Panc1 (cell line): Measurements from ENCODE around the gene TFF1. TPM values are rescaled to one million over a fixed set of nuclear protein-coding genes. Genes with fewer than 3 reads are reported as not detected.

Experiments used
- ATAC-seq: fragments of 200-7000 bp; cut with Tn5 transposase; 2 replicates; pipeline ENCODE4 v1.9.1; 2020; ENCODE audit warnings: mild to moderate bottlenecking, moderate library complexity
- BruUV-seq: library from RNA; stranded (reverse); fragments of 400-500 nt; replicated peaks from 2 replicates; lab custom pipeline; 2021; lab: Mats Ljungman, UMichigan
- CTCF ChIA-PET: fragments of 300-600 bp; sonication (Branson Sonifier 250); formaldehyde crosslinking; loops from one replicate; lab custom pipeline; 2022; ENCODE audit warnings: antibody characterized with exemption; lab: Charles Lee
- POLR2A ChIA-PET: fragments of 300-600 bp; sonication (Branson Sonifier 250); formaldehyde crosslinking; loops from one replicate; lab custom pipeline; 2022; ENCODE audit warnings: antibody characterized with exemption; lab: Charles Lee
- DNase-seq: peaks from one replicate; pipeline ENCODE4 v3.0.0-alpha.2; 2010; ENCODE audit warnings: low read depth, low spot score
- H3K27ac ChIP-seq: 2 replicates; pipeline ENCODE4 v1.5.1; 2011; ENCODE audit warnings: mild to moderate bottlenecking, low read length, inconsistent platforms
- H3K27me3 ChIP-seq: fragments of 200-500 bp; sonication (Bioruptor generic); 2 replicates; pipeline ENCODE4 v1.6.0; 2014; ENCODE audit warnings: low read length, inconsistent platforms; ENCODE audit not compliant: control insufficient read depth, insufficient read depth
- H3K36me3 ChIP-seq: fragments of 200-500 bp; sonication (Bioruptor generic); 2 replicates; pipeline ENCODE4 v1.5.1; 2014; ENCODE audit warnings: inconsistent platforms, mild to moderate bottlenecking, low read length, moderate library complexity; ENCODE audit not compliant: control insufficient read depth, insufficient read depth
- H3K4me1 ChIP-seq: 2 replicates; pipeline ENCODE4 v1.5.1; 2011; ENCODE audit warnings: inconsistent platforms, mild to moderate bottlenecking, low read length, moderate library complexity; ENCODE audit not compliant: control insufficient read depth, insufficient read depth
- H3K4me3 ChIP-seq, 2 experiments: 2 replicates each; pipeline ENCODE4 v1.5.1; 2011 to 2012; ENCODE audit warnings: low read depth in 2 of 2, low read length in 2 of 2, mild to moderate bottlenecking in 2 of 2, inconsistent platforms in 1 of 2, moderate library complexity in 1 of 2
- H3K9me3 ChIP-seq: fragments of 200-500 bp; sonication (Bioruptor generic); 2 replicates; pipeline ENCODE4 v1.5.1; 2014; ENCODE audit warnings: low read depth, mild to moderate bottlenecking, inconsistent platforms, low read length, moderate library complexity; ENCODE audit not compliant: control insufficient read depth, insufficient read depth
- POLR2AphosphoS5 ChIP-seq: IDR thresholded peaks from 2 replicates; pipeline ENCODE4 v1.6.1; 2012; ENCODE audit warnings: mild to moderate bottlenecking, low read depth, low read length, moderate library complexity
- SIN3A ChIP-seq: IDR thresholded peaks from 2 replicates; pipeline ENCODE4 v1.6.1; 2012; ENCODE audit warnings: low read depth, mild to moderate bottlenecking, low read length, moderate library complexity, borderline replicate concordance; ENCODE audit not compliant: insufficient read depth
- TCF7L2 ChIP-seq: IDR thresholded peaks from 2 replicates; pipeline ENCODE4 v1.6.1; 2011; ENCODE audit warnings: mild to moderate bottlenecking, low read depth, low read length, inconsistent platforms
- in situ Hi-C: cut with HindIII; loops from 2 replicates; pipeline ENCODE4 v1.10.0; 2016; ENCODE audit warnings: low sequenced_read_pairs, low pct_unique_long_range_greater_than_20kb
- intact Hi-C: fragments of 100-400 bp; cut with micrococcal nuclease; formaldehyde crosslinking; loops from one replicate; pipeline ENCODE4 v1.10.0; 2022; ENCODE audit not compliant: unreplicated experiment
- total RNA-seq: library from RNA; stranded (reverse); gene quantifications from one replicate; pipeline ENCODE4 v1.2.1, GENCODE V29; 2021; ENCODE audit not compliant: unreplicated experiment
- TF ChIP-seq, protein P1 (sequence below), 2 experiments: IDR thresholded peaks; 2 replicates each; pipeline ENCODE4 v1.6.1; 2011 to 2012; ENCODE audit warnings: low read depth in 2 of 2, control low read depth in 1 of 2, low read length in 1 of 2, mild to moderate bottlenecking in 1 of 2, moderate library complexity in 1 of 2; ENCODE audit not compliant: insufficient read depth in 1 of 2
- TF ChIP-seq, protein P2 (sequence below): fragments of 450-650 bp; IDR thresholded peaks from 2 replicates; pipeline ENCODE4 v1.5.1; 2017; ENCODE audit warnings: mild to moderate bottlenecking

TFF1 gene
- total RNA-seq, 1 experiment from 2014 or later = 0.36 TPM

DNA sequence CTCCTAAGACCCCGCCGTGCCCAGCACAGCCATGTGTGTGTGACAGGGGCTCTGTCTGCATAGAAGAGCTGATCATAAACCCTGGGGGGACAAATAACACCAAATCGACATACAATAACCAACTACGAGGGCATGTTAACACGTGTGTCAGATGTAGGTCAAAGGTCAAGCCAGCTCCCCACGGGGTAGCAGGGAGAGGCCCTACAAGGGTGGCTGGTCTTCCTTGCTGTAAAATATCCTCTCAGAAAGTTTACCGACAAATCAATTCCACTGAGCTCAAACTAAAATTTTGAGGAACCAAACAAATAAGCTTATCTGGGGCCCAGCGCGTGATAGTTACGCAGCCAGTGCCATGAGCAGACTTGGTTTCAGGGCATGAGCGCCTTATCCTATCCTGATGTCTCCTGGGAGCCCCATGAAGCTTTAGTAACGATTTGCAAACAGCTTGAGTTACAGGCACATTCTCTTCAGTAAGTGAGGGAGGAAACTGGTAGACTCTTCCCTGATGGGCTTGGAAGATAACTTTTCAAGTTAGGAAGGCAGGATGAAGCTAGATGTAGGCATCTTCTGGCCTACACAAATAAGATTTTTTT, 32.2 kb upstream of the TFF1 start:
- DNase-seq = no peak
- Histone ChIP-seq H3K4me3 (no peak overlapping the region), H3K27me3 (no peaks in the 10 kb centered on the region; the same call in 1 of the 2 replicates), H3K27ac (no peak overlapping the region), H3K36me3 (no peaks in the 10 kb centered on the region), H3K4me1 (no peaks in the 10 kb centered on the region), H3K9me3 (no peaks in the 10 kb centered on the region)
- POLR2A ChIA-PET = no interaction called here
- in situ Hi-C loops = no loop called here
- CTCF ChIA-PET = interaction anchor here (1.2 kb wide), 1 partner anchor 17 kb away, joined by 3 read pairs; no protein-coding TSS in a partner anchor
- intact Hi-C loops = no loop called here
- TF ChIP-seq, protein P1, sequence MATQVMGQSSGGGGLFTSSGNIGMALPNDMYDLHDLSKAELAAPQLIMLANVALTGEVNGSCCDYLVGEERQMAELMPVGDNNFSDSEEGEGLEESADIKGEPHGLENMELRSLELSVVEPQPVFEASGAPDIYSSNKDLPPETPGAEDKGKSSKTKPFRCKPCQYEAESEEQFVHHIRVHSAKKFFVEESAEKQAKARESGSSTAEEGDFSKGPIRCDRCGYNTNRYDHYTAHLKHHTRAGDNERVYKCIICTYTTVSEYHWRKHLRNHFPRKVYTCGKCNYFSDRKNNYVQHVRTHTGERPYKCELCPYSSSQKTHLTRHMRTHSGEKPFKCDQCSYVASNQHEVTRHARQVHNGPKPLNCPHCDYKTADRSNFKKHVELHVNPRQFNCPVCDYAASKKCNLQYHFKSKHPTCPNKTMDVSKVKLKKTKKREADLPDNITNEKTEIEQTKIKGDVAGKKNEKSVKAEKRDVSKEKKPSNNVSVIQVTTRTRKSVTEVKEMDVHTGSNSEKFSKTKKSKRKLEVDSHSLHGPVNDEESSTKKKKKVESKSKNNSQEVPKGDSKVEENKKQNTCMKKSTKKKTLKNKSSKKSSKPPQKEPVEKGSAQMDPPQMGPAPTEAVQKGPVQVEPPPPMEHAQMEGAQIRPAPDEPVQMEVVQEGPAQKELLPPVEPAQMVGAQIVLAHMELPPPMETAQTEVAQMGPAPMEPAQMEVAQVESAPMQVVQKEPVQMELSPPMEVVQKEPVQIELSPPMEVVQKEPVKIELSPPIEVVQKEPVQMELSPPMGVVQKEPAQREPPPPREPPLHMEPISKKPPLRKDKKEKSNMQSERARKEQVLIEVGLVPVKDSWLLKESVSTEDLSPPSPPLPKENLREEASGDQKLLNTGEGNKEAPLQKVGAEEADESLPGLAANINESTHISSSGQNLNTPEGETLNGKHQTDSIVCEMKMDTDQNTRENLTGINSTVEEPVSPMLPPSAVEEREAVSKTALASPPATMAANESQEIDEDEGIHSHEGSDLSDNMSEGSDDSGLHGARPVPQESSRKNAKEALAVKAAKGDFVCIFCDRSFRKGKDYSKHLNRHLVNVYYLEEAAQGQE (IDR thresholded peaks at IDR 0.05; ENCODE audit: insufficient read depth in 1 of 2, low read depth in 2 of 2, low read length in 1 of 2) = no peak
- TF ChIP-seq TCF7L2 = no peak
- no peak for TF ChIP-seq SIN3A
- TF ChIP-seq, protein P2, sequence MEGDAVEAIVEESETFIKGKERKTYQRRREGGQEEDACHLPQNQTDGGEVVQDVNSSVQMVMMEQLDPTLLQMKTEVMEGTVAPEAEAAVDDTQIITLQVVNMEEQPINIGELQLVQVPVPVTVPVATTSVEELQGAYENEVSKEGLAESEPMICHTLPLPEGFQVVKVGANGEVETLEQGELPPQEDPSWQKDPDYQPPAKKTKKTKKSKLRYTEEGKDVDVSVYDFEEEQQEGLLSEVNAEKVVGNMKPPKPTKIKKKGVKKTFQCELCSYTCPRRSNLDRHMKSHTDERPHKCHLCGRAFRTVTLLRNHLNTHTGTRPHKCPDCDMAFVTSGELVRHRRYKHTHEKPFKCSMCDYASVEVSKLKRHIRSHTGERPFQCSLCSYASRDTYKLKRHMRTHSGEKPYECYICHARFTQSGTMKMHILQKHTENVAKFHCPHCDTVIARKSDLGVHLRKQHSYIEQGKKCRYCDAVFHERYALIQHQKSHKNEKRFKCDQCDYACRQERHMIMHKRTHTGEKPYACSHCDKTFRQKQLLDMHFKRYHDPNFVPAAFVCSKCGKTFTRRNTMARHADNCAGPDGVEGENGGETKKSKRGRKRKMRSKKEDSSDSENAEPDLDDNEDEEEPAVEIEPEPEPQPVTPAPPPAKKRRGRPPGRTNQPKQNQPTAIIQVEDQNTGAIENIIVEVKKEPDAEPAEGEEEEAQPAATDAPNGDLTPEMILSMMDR = no peak
- TF ChIP-seq POLR2AphosphoS5 = no peak
- no TSS peak for BruUV-seq
- ATAC-seq = no peak

GRCh38 chr21:42397746-42398394, 31.5 kb upstream of the TFF1 start:
- ChIA-PET CTCF (no interaction called here), POLR2A (no interaction called here)
- no peaks in the 10 kb centered on the region for H3K36me3 ChIP-seq
- ATAC-seq (no peak), DNase-seq (no peak)
- in situ Hi-C loops = no loop called here
- H3K27ac ChIP-seq = no peak overlapping the region
- H3K4me3 ChIP-seq = no peak overlapping the region
- no peaks in the 10 kb centered on the region; the same call in 1 of the 2 replicates for H3K27me3 ChIP-seq
- intact Hi-C loops = no loop called here
- TF ChIP-seq, protein P2 = no peak
- TF ChIP-seq POLR2AphosphoS5 (no peak), TCF7L2 (no peak), SIN3A (no peak)
- TF ChIP-seq, protein P1 (IDR thresholded peaks at IDR 0.05; ENCODE audit: insufficient read depth in 1 of 2, low read depth in 2 of 2, low read length in 1 of 2) = no peak
- H3K4me1 ChIP-seq = no peaks in the 10 kb centered on the region
- H3K9me3 ChIP-seq = no peaks in the 10 kb centered on the region
- no TSS peak for BruUV-seq
